Ovary (tissue), 3 donors: Measurements from ENCODE around the gene LDLRAD2.

Experiments used
- EP300 ChIP-seq: sonication (generic); formaldehyde crosslinking; IDR thresholded peaks from one replicate; pipeline ENCODE4 v1.6.1; 2017; ENCODE audit warnings: antibody characterized with exemption
- POLR2A ChIP-seq: fragments of 450-650 bp; IDR thresholded peaks from one replicate; pipeline ENCODE4 v1.6.1; 2017; ENCODE audit warnings: antibody characterized with exemption, mild to moderate bottlenecking, moderate library complexity
- TF ChIP-seq, protein P1 (sequence below), 3 donors: fragments of 450-650 bp in 2 of 3; fragments of 200-600 bp in 1 of 3; IDR thresholded peaks; one replicate each; pipeline versions ENCODE4 v1.5.1 to v1.8.0; 2016 to 2022; ENCODE audit warnings: antibody characterized with exemption in 3 of 3, mild to moderate bottlenecking in 1 of 3
- donor health status: DM: no; HTN: no; CAD: no.

DNA sequence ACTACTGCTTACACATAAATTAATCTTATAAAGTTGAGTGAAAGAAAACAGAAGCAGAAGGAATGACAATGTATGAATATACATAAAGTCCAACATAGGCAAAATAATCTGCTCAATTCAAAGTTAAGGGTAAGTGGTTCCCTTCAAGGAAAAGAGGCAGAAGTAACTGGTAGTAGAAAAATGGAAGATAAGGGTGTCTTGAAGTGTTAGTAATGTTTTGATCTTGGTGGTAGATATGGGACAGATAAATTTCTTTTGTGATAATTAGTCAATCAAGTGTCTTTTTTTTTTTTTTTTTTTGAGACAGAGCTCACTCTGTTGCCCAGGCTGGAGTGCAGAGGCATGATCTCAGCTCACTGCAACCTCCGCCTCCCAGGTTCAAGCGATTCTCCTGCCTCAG lies 41.9 kb upstream of the LDLRAD2 start:
- TF ChIP-seq POLR2A (no peak), EP300 (no peak)
- TF ChIP-seq, protein P1, sequence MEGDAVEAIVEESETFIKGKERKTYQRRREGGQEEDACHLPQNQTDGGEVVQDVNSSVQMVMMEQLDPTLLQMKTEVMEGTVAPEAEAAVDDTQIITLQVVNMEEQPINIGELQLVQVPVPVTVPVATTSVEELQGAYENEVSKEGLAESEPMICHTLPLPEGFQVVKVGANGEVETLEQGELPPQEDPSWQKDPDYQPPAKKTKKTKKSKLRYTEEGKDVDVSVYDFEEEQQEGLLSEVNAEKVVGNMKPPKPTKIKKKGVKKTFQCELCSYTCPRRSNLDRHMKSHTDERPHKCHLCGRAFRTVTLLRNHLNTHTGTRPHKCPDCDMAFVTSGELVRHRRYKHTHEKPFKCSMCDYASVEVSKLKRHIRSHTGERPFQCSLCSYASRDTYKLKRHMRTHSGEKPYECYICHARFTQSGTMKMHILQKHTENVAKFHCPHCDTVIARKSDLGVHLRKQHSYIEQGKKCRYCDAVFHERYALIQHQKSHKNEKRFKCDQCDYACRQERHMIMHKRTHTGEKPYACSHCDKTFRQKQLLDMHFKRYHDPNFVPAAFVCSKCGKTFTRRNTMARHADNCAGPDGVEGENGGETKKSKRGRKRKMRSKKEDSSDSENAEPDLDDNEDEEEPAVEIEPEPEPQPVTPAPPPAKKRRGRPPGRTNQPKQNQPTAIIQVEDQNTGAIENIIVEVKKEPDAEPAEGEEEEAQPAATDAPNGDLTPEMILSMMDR (IDR thresholded peaks at IDR 0.05): no peak
